ENCODE data around the gene NXPE4. TPM values are rescaled to one million over a fixed set of nuclear protein-coding genes. Genes with fewer than 3 reads are reported as not detected.
"Not testable (repeated sequence)": the region's sequence is repeated elsewhere in the genome, so short reads cannot be mapped to it uniquely, and the experiment has no call there.

NXPE4 gene
- total RNA-seq: not detected
- long read RNA-seq: 0 reads

GRCh38 chr11:114595571-114595970, at the start of gene NXPE4:
Gene NXPE4 (minus strand): TSS chr11:114595786. CDS start chr11:114594759, 1,027 bp downstream.
- H3K36me3 ChIP-seq: no peaks in the 10 kb centered on the region
- H3K9me3 ChIP-seq (replicated peaks): no peaks in the 10 kb centered on the region
- no peaks in the 10 kb centered on the region for H3K4me1 ChIP-seq
- H3K27me3 ChIP-seq (ENCODE audit: low read depth): no peaks in the 10 kb centered on the region
- no peak for DNase-seq
- intact Hi-C loops (cut with micrococcal nuclease): no loop called here
- H3K27ac ChIP-seq (replicated peaks): no peak within 1 kb of the TSS
- TF ChIP-seq CTCF (IDR thresholded peaks at IDR 0.05; ENCODE audit: borderline replicate concordance): no peak
- H3K4me3 ChIP-seq: no peak within 1 kb of the TSS

- H3K36me3 ChIP-seq; H3K4me3 ChIP-seq; H3K9me3 ChIP-seq (replicated peaks); H3K27ac ChIP-seq (replicated peaks); H3K27me3 ChIP-seq (ENCODE audit: low read depth); intact Hi-C loops (cut with micrococcal nuclease); DNase-seq; H3K4me1 ChIP-seq: not testable (repeated sequence)
Measured at GRCh38 chr11:114639440-114639839, 43.9 kb upstream of the NXPE4 start.

- H3K36me3 ChIP-seq; H3K27ac ChIP-seq (replicated peaks); H3K27me3 ChIP-seq (ENCODE audit: low read depth); H3K4me3 ChIP-seq; DNase-seq; H3K4me1 ChIP-seq; intact Hi-C loops (cut with micrococcal nuclease): not testable (repeated sequence)
- peaks cover 12% of the 10 kb centered on the region for H3K9me3 ChIP-seq (replicated peaks)
Measured at GRCh38 chr11:114631445-114631965, 35.9 kb upstream of the NXPE4 start.

- Histone ChIP-seq H3K4me3 (no peak overlapping the region), H3K27ac (replicated peaks) (no peak overlapping the region), H3K4me1 (no peaks in the 10 kb centered on the region), H3K27me3 (ENCODE audit: low read depth) (no peaks in the 10 kb centered on the region), H3K36me3 (no peaks in the 10 kb centered on the region), H3K9me3 (replicated peaks) (peaks cover 9% of the 10 kb centered on the region)
- TF ChIP-seq CTCF (IDR thresholded peaks at IDR 0.05; ENCODE audit: borderline replicate concordance): no peak
- no peak for DNase-seq
- intact Hi-C loops (cut with micrococcal nuclease): no loop called here
Measured at GRCh38 chr11:114625294-114625693, 29.7 kb upstream of the NXPE4 start.

- H3K27me3 ChIP-seq (ENCODE audit: low read depth): no peaks in the 10 kb centered on the region
- H3K27ac ChIP-seq (replicated peaks): no peak overlapping the region
- no peak for DNase-seq
- H3K9me3 ChIP-seq (replicated peaks): peaks cover 6% of the 10 kb centered on the region
- intact Hi-C loops (cut with micrococcal nuclease): no loop called here
- TF ChIP-seq CTCF (IDR thresholded peaks at IDR 0.05; ENCODE audit: borderline replicate concordance): no peak
- no peak overlapping the region for H3K4me3 ChIP-seq
- no peaks in the 10 kb centered on the region for H3K36me3 ChIP-seq
- H3K4me1 ChIP-seq: no peaks in the 10 kb centered on the region
Measured at GRCh38 chr11:114624455-114625207, 29.0 kb upstream of the NXPE4 start.

GRCh38 chr11:114623720-114624119, 28.1 kb upstream of the NXPE4 start:
- no peaks in the 10 kb centered on the region for H3K36me3 ChIP-seq
- H3K27me3 ChIP-seq (ENCODE audit: low read depth): no peaks in the 10 kb centered on the region
- no peak overlapping the region for H3K27ac ChIP-seq (replicated peaks)
- intact Hi-C loops (cut with micrococcal nuclease): no loop called here
- no peak for TF ChIP-seq CTCF (IDR thresholded peaks at IDR 0.05; ENCODE audit: borderline replicate concordance)
- no peak overlapping the region for H3K4me3 ChIP-seq
- DNase-seq: no peak
- no peaks in the 10 kb centered on the region for H3K4me1 ChIP-seq
- peaks cover 12% of the 10 kb centered on the region for H3K9me3 ChIP-seq (replicated peaks)
